ENCODE measurements around the gene TLNRD1. TPM values are rescaled to one million over a fixed set of nuclear protein-coding genes. Genes with fewer than 3 reads are reported as not detected.

The TLNRD1 gene
- total RNA-seq, 1 experiment from 2014 or later = 22.5 TPM

DNA sequence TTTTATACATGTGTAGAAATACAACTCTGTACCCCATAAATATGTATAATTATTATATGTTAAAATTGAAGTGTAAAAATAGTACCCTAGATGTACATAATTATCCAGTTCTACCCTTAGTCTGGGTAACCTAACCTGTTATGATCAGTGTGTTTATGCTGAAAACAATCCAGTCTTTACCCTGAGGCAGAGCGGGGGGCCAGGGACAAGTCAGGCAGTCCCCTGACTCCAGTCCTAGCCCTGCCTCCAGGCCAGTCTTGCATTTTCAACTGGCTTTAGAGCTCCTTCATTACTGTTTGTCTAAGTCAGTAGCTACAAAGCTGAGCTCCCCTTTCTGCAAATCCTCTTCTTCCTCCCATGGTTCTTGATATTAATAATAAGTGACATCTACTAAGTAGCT is 14.2 kb upstream of the TLNRD1 start:
- Histone ChIP-seq H4K20me1 (ENCODE audit: insufficient read depth) (no peaks in the 10 kb centered on the region), H3K4me1 (ENCODE audit: control insufficient read depth in 1 of 2, insufficient read depth in 2 of 2, low read length in 2 of 2) (peaks cover 9 to 26% of the 10 kb centered on the region in 2 experiments; a peak in 3 of 4 replicates), H3K36me3 (ENCODE audit: control insufficient read depth in 1 of 2, insufficient read depth in 2 of 2, low read length in 2 of 2) (peaks cover 2 to 8% of the 10 kb centered on the region in 2 experiments; a peak in 1 of 4 replicates), H3K9me3 (ENCODE audit: control insufficient read depth in 1 of 2, insufficient read depth in 1 of 2, low read depth in 1 of 2, low read length in 2 of 2) (no peaks in the 10 kb centered on the region), H3K9me2 (ENCODE audit: insufficient read depth) (no peaks in the 10 kb centered on the region), H3K4me2 (ENCODE audit: low read length) (no peak overlapping the region), H2AFZ (ENCODE audit: low read depth, low read length, poor library complexity, severe bottlenecking) (no peak overlapping the region), H3K27ac (ENCODE audit: low read depth, low read length) (no peak overlapping the region), H3K27me3 (ENCODE audit: insufficient read depth, low read length) (no peaks in the 10 kb centered on the region), H3K79me2 (ENCODE audit: insufficient read depth, low read length) (peaks cover 75% of the 10 kb centered on the region), H3K4me3 (replicated peaks in 1 of 2; ENCODE audit: low read depth in 1 of 2, low read length in 2 of 2) (no peak overlapping the region), H3K9ac (ENCODE audit: low read length) (no peak overlapping the region)
- no TSS peak for BruUV-seq (replicated peaks)
- RAD21 ChIA-PET (ENCODE audit: low non-redundant PET in 1 of 2, low total read pairs in 2 of 2, uncharacterized antibody in 2 of 2, unreplicated experiment in 2 of 2) = no interaction called here
- CTCF ChIA-PET = interaction anchor here (1.0 kb wide), 1 partner anchor 9 kb away, joined by 3 read pairs; no protein-coding TSS in a partner anchor
- POLR2A ChIA-PET = no interaction called here
- ATAC-seq (no peak), DNase-seq (ENCODE audit: low read depth, low spot score) (no peak)
- no peak for TF ChIP-seq EGR1 (IDR thresholded peaks at IDR 0.05; ENCODE audit: low read depth)
- no peak for TF ChIP-seq JUND (IDR thresholded peaks at IDR 0.05)
- TF ChIP-seq TCF7L2 (IDR thresholded peaks at IDR 0.05; ENCODE audit: borderline replicate concordance, extremely low read depth, insufficient read depth, insufficient read length) = no peak
- TF ChIP-seq, protein P1, sequence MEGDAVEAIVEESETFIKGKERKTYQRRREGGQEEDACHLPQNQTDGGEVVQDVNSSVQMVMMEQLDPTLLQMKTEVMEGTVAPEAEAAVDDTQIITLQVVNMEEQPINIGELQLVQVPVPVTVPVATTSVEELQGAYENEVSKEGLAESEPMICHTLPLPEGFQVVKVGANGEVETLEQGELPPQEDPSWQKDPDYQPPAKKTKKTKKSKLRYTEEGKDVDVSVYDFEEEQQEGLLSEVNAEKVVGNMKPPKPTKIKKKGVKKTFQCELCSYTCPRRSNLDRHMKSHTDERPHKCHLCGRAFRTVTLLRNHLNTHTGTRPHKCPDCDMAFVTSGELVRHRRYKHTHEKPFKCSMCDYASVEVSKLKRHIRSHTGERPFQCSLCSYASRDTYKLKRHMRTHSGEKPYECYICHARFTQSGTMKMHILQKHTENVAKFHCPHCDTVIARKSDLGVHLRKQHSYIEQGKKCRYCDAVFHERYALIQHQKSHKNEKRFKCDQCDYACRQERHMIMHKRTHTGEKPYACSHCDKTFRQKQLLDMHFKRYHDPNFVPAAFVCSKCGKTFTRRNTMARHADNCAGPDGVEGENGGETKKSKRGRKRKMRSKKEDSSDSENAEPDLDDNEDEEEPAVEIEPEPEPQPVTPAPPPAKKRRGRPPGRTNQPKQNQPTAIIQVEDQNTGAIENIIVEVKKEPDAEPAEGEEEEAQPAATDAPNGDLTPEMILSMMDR (IDR thresholded peaks at IDR 0.05 in 2 of 3, conservative IDR thresholded peaks at IDR 0.05 in 1 of 3; ENCODE audit: borderline replicate concordance in 1 of 3, insufficient read depth in 1 of 3, low read depth in 2 of 3, low read length in 2 of 3) = no peak
- no peak for TF ChIP-seq SRF (IDR thresholded peaks at IDR 0.05; ENCODE audit: low read depth)
- no peak for TF ChIP-seq FOSL1 (IDR thresholded peaks at IDR 0.05; ENCODE audit: low read depth)
- TF ChIP-seq, protein P2, sequence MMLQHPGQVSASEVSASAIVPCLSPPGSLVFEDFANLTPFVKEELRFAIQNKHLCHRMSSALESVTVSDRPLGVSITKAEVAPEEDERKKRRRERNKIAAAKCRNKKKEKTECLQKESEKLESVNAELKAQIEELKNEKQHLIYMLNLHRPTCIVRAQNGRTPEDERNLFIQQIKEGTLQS (IDR thresholded peaks at IDR 0.05) = no peak
- no peak for TF ChIP-seq POLR2AphosphoS5 (IDR thresholded peaks at IDR 0.05; ENCODE audit: low read depth, low read length)
- TF ChIP-seq, protein P3, sequence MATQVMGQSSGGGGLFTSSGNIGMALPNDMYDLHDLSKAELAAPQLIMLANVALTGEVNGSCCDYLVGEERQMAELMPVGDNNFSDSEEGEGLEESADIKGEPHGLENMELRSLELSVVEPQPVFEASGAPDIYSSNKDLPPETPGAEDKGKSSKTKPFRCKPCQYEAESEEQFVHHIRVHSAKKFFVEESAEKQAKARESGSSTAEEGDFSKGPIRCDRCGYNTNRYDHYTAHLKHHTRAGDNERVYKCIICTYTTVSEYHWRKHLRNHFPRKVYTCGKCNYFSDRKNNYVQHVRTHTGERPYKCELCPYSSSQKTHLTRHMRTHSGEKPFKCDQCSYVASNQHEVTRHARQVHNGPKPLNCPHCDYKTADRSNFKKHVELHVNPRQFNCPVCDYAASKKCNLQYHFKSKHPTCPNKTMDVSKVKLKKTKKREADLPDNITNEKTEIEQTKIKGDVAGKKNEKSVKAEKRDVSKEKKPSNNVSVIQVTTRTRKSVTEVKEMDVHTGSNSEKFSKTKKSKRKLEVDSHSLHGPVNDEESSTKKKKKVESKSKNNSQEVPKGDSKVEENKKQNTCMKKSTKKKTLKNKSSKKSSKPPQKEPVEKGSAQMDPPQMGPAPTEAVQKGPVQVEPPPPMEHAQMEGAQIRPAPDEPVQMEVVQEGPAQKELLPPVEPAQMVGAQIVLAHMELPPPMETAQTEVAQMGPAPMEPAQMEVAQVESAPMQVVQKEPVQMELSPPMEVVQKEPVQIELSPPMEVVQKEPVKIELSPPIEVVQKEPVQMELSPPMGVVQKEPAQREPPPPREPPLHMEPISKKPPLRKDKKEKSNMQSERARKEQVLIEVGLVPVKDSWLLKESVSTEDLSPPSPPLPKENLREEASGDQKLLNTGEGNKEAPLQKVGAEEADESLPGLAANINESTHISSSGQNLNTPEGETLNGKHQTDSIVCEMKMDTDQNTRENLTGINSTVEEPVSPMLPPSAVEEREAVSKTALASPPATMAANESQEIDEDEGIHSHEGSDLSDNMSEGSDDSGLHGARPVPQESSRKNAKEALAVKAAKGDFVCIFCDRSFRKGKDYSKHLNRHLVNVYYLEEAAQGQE (IDR thresholded peaks at IDR 0.05; ENCODE audit: low read depth) = no peak
- intact Hi-C loops (cut with micrococcal nuclease) = no loop called here

All from HCT116 (cell line).